ENCODE measurements around the gene RIN2.

- TF ChIP-seq CTCF (conservative IDR thresholded peaks at IDR 0.05; ENCODE audit: low read length) (no peak), EZH2phosphoT487 (IDR thresholded peaks at IDR 0.05; ENCODE audit: borderline replicate concordance) (no peak)
Observed at GRCh38 chr20:19777981-19778380, 19.9 kb downstream of the RIN2 start.
